Measurements from ENCODE around the gene PLEKHO1. TPM values are rescaled to one million over a fixed set of nuclear protein-coding genes. Genes with fewer than 3 reads are reported as not detected.
"Not testable (repeated sequence)": the region's sequence is repeated elsewhere in the genome, so short reads cannot be mapped to it uniquely, and the experiment has no call there.

PLEKHO1 gene
- total and polyA plus RNA-seq, 2 donors = 49.9 to 207 TPM

DNA sequence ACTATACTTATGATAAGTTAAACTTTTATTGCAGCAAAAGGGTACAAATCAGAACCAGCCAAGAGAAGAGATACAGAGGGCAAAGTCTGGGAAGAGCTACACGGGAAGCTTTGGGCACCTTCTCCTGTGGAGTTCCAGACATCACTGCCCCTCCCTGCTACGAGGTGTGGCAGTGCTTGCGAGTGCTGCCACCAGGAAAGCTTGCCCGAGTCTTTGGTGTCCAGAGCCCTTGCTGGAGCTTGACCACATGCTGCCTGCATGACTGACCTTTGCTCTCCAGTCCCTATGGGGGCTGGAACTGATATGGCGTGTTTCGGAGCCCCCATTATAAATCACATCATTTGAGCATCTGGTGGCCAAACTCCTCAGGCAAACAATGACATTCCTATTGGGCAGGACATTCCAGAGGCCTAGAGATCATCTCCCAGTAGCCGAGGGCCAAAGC, 23.4 kb downstream of the PLEKHO1 start:
- DNase-seq (ENCODE audit: extremely low spot score) = no peak
- Histone ChIP-seq H3K36me3 (ENCODE audit: insufficient read depth) (no peaks in the 10 kb centered on the region), H3K27ac (ENCODE audit: low read depth) (no peak overlapping the region), H3K4me3 (ENCODE audit: low read depth, low read length) (no peak overlapping the region), H3K4me1 (ENCODE audit: insufficient read depth) (no peaks in the 10 kb centered on the region)
- WGBS = 72% methylated on average over 7 of the region's 7 CpGs

DNA sequence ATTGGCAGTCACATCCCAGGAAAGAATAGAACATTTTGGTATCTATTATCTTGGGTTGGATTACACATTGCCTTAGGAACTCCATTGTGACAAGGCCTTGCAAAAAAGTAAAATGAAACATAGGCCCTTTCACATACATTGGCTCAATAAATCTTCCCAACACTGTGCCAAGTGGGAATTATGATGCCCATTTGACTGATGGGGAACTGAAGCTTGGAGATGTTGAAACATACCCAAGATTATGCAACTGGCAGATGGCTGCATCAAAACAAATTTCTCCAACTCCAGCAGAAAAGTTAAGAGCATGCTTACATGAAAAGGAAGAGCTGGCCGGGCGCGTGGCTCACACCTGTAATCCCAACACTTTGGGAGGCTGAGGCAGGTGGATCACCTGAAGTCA, 26.9 kb downstream of the PLEKHO1 start:
- 89% methylated on average over 3 of the region's 3 CpGs for WGBS
- H3K4me1 ChIP-seq (ENCODE audit: insufficient read depth) = no peaks in the 10 kb centered on the region
- no peak overlapping the region for H3K27ac ChIP-seq (ENCODE audit: low read depth)
- DNase-seq (ENCODE audit: extremely low spot score) = no peak
- no peaks in the 10 kb centered on the region for H3K36me3 ChIP-seq (ENCODE audit: insufficient read depth)
- no peak overlapping the region for H3K4me3 ChIP-seq (ENCODE audit: low read depth, low read length)

DNA sequence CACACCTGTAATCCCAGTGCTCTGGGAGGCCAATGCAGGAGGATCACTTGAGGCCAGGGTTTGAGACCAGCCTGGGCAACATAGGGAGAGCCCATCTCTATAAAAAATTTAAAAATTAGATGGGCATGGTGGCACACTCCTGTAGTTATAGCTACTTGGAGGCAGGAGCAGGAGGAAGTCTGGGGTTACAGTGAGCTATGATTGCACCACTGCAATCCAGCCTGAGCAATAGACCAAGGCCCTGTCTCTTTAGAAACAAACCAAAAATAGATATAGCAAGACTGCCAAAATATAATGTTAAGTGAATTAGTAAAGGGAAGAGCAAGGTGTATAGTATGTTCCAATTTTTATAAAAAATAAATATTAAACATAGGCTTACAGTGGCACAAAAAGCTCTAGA, 28.8 kb downstream of the PLEKHO1 start:
- no peaks in the 10 kb centered on the region for H3K4me1 ChIP-seq (ENCODE audit: insufficient read depth)
- no peak for DNase-seq (ENCODE audit: extremely low spot score)
- H3K4me3 ChIP-seq (ENCODE audit: low read depth, low read length) = no peak overlapping the region
- H3K36me3 ChIP-seq (ENCODE audit: insufficient read depth) = no peaks in the 10 kb centered on the region
- H3K27ac ChIP-seq (ENCODE audit: low read depth) = no peak overlapping the region

DNA sequence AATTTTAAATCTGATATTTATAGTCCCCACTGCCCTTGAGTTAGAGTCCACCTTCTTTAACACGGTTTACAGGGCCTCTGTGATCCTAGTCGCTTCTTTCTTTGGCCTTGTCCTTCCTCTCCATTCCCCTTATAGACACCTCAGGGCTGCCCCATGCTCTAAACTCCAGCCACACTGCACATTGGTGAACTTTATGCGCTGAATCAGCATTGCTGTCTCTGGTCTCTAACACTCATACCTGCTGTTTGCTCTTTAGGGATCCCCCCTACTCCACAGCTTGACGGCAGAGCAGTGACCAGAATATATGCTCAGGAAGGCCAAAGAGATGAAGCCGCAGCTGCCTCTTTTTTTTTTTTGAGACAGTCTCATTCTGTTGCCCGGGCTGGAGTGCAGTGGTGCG, 30.2 kb downstream of the PLEKHO1 start:
- no peak overlapping the region for H3K27ac ChIP-seq (ENCODE audit: low read depth)
- H3K36me3 ChIP-seq (ENCODE audit: insufficient read depth) = no peaks in the 10 kb centered on the region
- no peak overlapping the region for H3K4me3 ChIP-seq (ENCODE audit: low read depth, low read length)
- no peaks in the 10 kb centered on the region for H3K4me1 ChIP-seq (ENCODE audit: insufficient read depth)
- DNase-seq (ENCODE audit: extremely low spot score) = no peak
- 87% methylated on average over 7 of the region's 7 CpGs for WGBS

DNA sequence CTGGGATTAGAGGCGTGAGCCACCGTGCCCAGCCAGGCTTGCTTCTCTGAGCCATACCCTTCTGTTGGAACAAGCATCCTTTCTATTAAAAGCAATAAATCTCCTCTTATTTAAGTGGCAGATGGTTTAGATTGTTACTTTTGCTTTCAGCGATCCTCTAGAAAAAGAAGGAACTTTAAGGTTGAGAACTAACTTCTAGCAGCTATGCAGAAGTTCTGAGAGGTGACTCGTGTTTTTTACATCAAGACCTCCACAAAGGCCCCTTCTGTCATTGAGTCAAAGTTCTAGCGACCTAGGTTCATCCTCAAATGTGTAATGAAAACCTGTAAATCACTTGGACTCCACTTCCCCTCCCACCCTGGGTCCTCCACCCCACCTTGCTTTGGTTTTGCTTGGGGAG, 30.8 kb downstream of the PLEKHO1 start:
- Histone ChIP-seq H3K36me3 (ENCODE audit: insufficient read depth) (no peaks in the 10 kb centered on the region), H3K4me1 (ENCODE audit: insufficient read depth) (no peaks in the 10 kb centered on the region), H3K4me3 (ENCODE audit: low read depth, low read length) (no peak overlapping the region), H3K27ac (ENCODE audit: low read depth) (no peak overlapping the region)
- no peak for DNase-seq (ENCODE audit: extremely low spot score)
- 68% methylated on average over 5 of the region's 5 CpGs for WGBS

DNA sequence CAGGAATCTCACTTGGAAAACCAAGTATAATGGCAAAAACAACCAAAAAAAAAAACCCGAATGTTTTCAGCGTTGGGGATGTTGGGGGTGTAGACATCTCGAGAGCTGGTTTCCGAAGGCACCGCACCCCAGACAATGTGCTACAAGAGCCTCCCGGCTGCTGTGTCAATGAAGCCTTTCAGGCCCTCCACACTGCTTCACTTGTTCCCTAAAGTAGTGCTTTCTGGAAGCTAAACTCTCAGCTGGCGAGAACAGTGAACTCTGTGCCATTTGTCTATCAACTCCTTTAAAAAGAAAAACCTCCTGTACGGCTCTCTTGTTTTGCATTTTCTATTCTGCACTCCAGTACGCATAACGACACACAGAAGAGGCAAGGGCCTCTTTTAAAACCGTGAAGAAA, 32.5 kb downstream of the PLEKHO1 start:
- Histone ChIP-seq H3K4me1 (ENCODE audit: insufficient read depth) (no peaks in the 10 kb centered on the region), H3K36me3 (ENCODE audit: insufficient read depth) (no peaks in the 10 kb centered on the region), H3K4me3 (ENCODE audit: low read depth, low read length) (no peak overlapping the region), H3K27ac (ENCODE audit: low read depth) (no peak overlapping the region)
- WGBS = 84% methylated on average over 11 of the region's 11 CpGs
- no peak for DNase-seq (ENCODE audit: extremely low spot score)

DNA sequence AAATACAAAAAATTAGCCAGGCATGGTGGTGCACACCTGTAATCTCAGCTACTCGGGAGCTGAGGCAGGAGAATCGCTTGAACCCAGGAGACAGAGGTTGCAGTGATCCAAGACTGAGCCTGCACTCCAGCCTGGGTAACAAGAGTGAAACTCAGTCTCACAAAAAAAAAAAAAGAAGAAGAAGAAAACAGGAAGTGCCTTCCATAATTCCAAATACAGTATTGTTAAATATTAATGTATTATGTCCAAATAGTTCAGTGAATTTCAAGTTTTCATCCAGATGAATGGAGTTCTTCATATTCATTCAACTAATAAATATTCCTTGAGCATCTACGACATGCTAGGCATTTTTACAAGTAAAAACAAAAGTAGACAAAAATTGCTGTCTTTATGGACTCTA, 33.3 kb downstream of the PLEKHO1 start:
- no peak for DNase-seq (ENCODE audit: extremely low spot score)
- no peak overlapping the region for H3K4me3 ChIP-seq (ENCODE audit: low read depth, low read length)
- 80% methylated on average over 3 of the region's 3 CpGs for WGBS
- no peak overlapping the region for H3K27ac ChIP-seq (ENCODE audit: low read depth)
- H3K36me3 ChIP-seq (ENCODE audit: insufficient read depth) = no peaks in the 10 kb centered on the region
- H3K4me1 ChIP-seq (ENCODE audit: insufficient read depth) = no peaks in the 10 kb centered on the region

DNA sequence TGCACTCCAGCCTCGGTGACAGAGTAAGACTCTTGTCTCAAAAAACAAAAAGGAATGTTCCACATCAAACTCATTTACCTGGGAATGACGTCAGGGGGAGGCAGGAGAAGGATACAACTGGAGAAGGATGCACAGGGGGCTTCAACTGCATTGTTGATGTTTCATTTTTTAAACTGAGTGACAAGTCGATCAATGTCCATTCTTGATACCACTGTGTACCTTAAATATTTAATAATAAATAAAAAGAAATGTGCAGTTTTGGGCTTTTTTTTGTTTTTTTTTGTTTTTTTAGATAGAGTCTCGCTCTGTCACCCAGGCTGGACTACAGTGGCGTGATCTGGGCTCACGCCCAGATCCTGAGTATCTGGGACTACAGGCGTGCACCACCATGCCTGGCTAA, 35.8 kb downstream of the PLEKHO1 start:
- WGBS = 93% methylated on average over 7 of the region's 7 CpGs
- DNase-seq (ENCODE audit: extremely low spot score) = no peak
- Histone ChIP-seq H3K4me1 (ENCODE audit: insufficient read depth) (no peaks in the 10 kb centered on the region), H3K4me3 (ENCODE audit: low read depth, low read length) (no peak overlapping the region), H3K27ac (ENCODE audit: low read depth) (no peak overlapping the region), H3K36me3 (ENCODE audit: insufficient read depth) (no peaks in the 10 kb centered on the region)

DNA sequence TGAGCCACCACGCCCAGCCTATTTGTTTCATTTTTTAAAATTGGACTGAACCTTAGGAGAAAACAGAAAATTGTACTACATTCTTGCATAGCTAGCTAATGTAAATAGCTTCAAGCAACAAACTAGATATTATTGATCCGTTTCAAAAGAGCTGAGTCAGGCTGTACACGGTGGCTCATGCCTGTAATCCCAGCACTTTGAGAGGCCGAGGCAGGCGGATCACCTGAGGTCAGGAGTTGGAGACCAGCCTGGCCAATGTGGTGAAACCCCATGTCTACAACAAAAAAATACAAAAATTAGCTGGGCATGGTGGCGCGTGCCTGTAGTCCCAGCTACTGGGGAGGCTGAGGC, 36.7 kb downstream of the PLEKHO1 start:
- DNase-seq (ENCODE audit: extremely low spot score); H3K4me3 ChIP-seq (ENCODE audit: low read depth, low read length); H3K36me3 ChIP-seq (ENCODE audit: insufficient read depth); H3K4me1 ChIP-seq (ENCODE audit: insufficient read depth); H3K27ac ChIP-seq (ENCODE audit: low read depth): not testable (repeated sequence)
- WGBS = 86% methylated on average over 7 of the region's 7 CpGs

DNA sequence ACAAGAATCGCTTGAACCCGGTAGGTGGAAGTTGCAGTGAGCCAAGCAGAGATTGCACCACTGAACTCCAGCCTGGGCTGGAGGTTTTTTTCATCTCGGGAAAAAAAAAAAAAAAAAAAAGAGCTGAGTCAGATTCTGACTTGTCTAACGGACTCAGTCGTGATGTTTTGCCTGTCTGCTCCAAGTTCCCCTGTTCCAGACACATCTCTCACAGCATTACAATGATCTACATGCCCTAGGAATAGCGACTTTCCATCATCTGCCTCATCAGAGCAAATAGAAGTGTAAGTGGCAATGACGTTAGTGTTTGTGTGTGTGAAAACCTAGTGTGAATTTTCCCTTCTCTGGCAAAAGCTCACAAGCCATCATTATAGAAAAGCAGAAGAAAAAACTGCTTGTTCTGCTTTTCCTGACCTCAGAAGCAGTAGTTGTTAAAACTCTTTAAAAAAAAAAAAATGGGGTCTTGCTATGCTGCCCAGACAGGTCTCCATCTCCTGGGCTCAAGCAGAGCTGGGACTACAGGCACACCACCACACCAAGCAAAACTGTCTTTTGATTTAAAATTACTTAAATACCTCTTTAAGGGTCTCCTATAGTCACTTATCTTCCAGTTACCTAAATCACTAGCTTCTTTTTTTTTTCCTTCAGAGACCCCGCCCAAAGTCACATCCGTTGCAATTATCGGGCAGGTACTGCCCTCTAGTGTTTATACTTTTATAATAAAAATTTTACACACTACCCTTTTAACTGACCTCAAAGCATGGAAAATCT, 37.3 kb downstream of the PLEKHO1 start:
- no peak for DNase-seq (ENCODE audit: extremely low spot score)
- Histone ChIP-seq H3K4me1 (ENCODE audit: insufficient read depth) (no peaks in the 10 kb centered on the region), H3K36me3 (ENCODE audit: insufficient read depth) (no peaks in the 10 kb centered on the region), H3K27ac (ENCODE audit: low read depth) (no peak overlapping the region), H3K4me3 (ENCODE audit: low read depth, low read length) (no peak overlapping the region)
- 35% methylated on average over 10 of the region's 10 CpGs for WGBS

DNA sequence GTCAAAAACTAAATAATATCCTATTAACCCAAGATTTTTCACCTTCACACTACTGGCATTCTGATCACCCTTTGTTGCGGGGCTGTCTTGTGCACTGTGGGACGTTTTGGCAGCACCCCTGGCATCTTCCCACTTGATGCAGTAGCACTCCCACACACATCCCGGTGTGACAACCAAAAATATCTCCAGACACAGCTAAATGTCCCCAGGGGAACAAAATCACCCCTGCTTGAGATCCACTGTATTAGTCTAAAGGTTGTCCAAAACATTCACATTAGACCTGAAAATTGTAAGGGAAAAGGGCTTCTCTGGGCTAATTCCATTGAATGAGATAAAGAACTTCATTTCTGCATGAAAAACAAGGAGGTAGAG, 37.8 kb downstream of the PLEKHO1 start:
- H3K27ac ChIP-seq (ENCODE audit: low read depth) = no peak overlapping the region
- H3K4me1 ChIP-seq (ENCODE audit: insufficient read depth) = no peaks in the 10 kb centered on the region
- H3K4me3 ChIP-seq (ENCODE audit: low read depth, low read length) = no peak overlapping the region
- H3K36me3 ChIP-seq (ENCODE audit: insufficient read depth) = no peaks in the 10 kb centered on the region
- DNase-seq (ENCODE audit: extremely low spot score) = no peak
- 26% methylated on average over 3 of the region's 3 CpGs for WGBS

DNA sequence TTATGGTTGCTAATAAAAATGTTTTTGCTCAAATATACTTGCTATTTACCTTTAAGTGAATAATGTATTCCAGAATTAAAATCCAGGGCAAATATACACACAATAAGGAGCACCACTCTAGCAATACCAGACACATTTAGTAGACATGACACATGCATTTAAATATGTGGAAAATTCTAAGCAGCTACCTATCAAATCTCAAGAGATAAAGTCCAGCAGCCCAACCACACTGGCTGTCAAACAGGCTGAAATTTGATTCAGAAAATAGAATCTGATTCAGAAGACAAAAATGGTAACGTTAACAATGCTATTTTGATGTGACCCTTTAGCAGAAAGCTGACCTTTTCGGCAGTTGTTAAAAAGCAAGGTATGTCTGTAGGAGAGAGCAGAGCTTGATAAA, 42.3 kb downstream of the PLEKHO1 start:
- WGBS = 45% methylated on average over 2 of the region's 2 CpGs
- Histone ChIP-seq H3K4me1 (ENCODE audit: insufficient read depth) (no peaks in the 10 kb centered on the region), H3K36me3 (ENCODE audit: insufficient read depth) (no peaks in the 10 kb centered on the region), H3K27ac (ENCODE audit: low read depth) (no peak overlapping the region), H3K4me3 (ENCODE audit: low read depth, low read length) (no peak overlapping the region)
- DNase-seq (ENCODE audit: extremely low spot score) = no peak

DNA sequence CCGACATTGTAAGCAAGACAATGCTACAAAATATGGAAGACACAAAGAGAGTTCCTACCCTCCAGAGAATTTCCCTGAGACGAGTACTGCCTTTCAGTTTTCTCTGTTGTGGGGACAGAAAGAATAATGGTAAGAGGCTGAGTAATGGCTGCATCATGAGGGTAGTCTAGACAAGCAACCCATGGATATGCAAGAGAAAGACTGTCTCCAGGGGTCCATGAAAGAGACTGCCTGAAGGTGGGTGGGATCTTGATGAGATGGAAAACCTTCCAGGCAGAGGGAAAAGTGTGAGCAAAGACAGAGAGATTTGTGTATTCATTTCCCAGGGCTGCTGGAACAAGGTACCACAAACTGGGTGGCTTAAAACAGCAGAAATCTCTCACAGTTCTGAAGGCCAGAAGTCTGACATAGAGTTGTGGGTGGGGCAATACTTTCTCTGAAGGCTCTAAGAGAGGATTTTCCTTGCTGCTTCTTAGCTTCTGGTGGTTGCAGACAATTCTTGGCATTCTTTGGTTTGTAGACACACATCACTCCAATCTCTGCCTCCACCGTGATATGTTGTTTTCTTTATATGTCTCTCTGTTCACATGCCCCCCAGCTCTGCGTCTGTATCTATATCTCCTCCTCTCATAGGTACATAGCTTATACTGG, 44.8 kb downstream of the PLEKHO1 start:
- H3K4me3 ChIP-seq (ENCODE audit: low read depth, low read length) = no peak overlapping the region
- DNase-seq (ENCODE audit: extremely low spot score) = no peak
- WGBS = 83% methylated on average over 4 of the region's 4 CpGs
- no peaks in the 10 kb centered on the region for H3K36me3 ChIP-seq (ENCODE audit: insufficient read depth)
- H3K4me1 ChIP-seq (ENCODE audit: insufficient read depth) = no peaks in the 10 kb centered on the region
- H3K27ac ChIP-seq (ENCODE audit: low read depth) = no peak overlapping the region

DNA sequence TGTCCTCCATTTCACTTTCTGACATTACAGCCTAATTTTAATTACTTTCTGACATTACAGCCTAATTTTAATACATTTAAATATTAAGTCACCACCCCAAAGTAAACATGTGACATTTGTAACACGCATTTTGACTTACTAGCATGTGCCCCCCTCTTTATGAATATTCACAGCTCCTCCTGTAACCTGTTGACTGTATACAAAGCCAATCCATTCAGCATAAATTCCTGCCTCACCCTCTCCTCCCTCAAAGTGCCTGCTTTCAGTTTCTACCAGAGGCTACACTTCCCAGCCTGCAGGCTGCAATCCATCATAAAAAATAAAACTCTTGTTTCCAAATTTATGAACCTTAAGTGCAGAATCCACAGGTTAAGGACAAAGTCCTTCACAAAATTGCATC, 46.7 kb downstream of the PLEKHO1 start:
- WGBS = 80% methylated on average over 1 of the region's 1 CpG
- no peak for DNase-seq (ENCODE audit: extremely low spot score)
- Histone ChIP-seq H3K4me3 (ENCODE audit: low read depth, low read length) (no peak overlapping the region), H3K27ac (ENCODE audit: low read depth) (no peak overlapping the region), H3K4me1 (ENCODE audit: insufficient read depth) (no peaks in the 10 kb centered on the region), H3K36me3 (ENCODE audit: insufficient read depth) (no peaks in the 10 kb centered on the region)
